ENCODE measurements around the gene IRGQ.

Gene IRGQ

GRCh38 chr19:43538922-43539321 is 57.0 kb downstream of the IRGQ start:
- Histone ChIP-seq H2BK5ac (ENCODE audit: low read depth, low read length, poor library complexity, severe bottlenecking) (no peak overlapping the region), H3K14ac (ENCODE audit: low read length in 2 of 2) (no peak overlapping the region), H3K4me2 (ENCODE audit: low read length, poor library complexity, severe bottlenecking) (no peak overlapping the region), H4K8ac (ENCODE audit: low read length) (no peak overlapping the region), H3K27ac (ENCODE audit: low read length, poor library complexity, severe bottlenecking) (no peak overlapping the region), H3K27me3 (ENCODE audit: control insufficient read depth in 1 of 2, insufficient read depth in 1 of 2, low read length in 2 of 2) (no peaks in the 10 kb centered on the region), H2BK15ac (ENCODE audit: low read depth, poor library complexity, severe bottlenecking) (no peak overlapping the region), H2AK5ac (ENCODE audit: low read length, severe bottlenecking) (no peak overlapping the region), H3K4ac (ENCODE audit: low read depth in 1 of 2, low read length in 2 of 2) (no peak overlapping the region), H3K79me1 (replicated peaks; ENCODE audit: low read length, poor library complexity, severe bottlenecking) (no peaks in the 10 kb centered on the region), H2BK120ac (ENCODE audit: low read depth, low read length) (no peak overlapping the region), H2AFZ (ENCODE audit: low read depth, low read length) (no peak overlapping the region), H4K91ac (ENCODE audit: low read length) (no peak overlapping the region), H3K9ac (ENCODE audit: low read length) (no peak overlapping the region), H3K18ac (ENCODE audit: low read depth in 1 of 2, low read length in 2 of 2) (no peak overlapping the region), H3K9me3 (ENCODE audit: control insufficient read depth, low read length) (peaks cover 9% of the 10 kb centered on the region), H3K23ac (ENCODE audit: low read length in 2 of 2) (no peak overlapping the region), H3K4me1 (ENCODE audit: control insufficient read depth, insufficient read depth, low read depth, low read length) (peaks cover 4% of the 10 kb centered on the region), H3K36me3 (ENCODE audit: control insufficient read depth in 1 of 2, insufficient read depth in 2 of 2, low read depth in 1 of 2, low read length in 2 of 2) (peaks cover 55 to 62% of the 10 kb centered on the region in 2 experiments), H3K4me3 (ENCODE audit: insufficient read depth in 1 of 2, low read depth in 1 of 2, low read length in 2 of 2) (no peak overlapping the region), H2BK12ac (ENCODE audit: low read length in 2 of 2) (no peak overlapping the region)
- DNase-seq = no peak

- H2BK120ac ChIP-seq (ENCODE audit: low read depth, low read length) = no peak overlapping the region
- no peak overlapping the region for H4K8ac ChIP-seq (ENCODE audit: low read length)
- no peak overlapping the region for H2AFZ ChIP-seq (ENCODE audit: low read depth, low read length)
- no peaks in the 10 kb centered on the region for H3K79me1 ChIP-seq (replicated peaks; ENCODE audit: low read length, poor library complexity, severe bottlenecking)
- H3K23ac ChIP-seq (ENCODE audit: low read length in 2 of 2) = no peak overlapping the region
- no peak overlapping the region for H2BK15ac ChIP-seq (ENCODE audit: low read depth, poor library complexity, severe bottlenecking)
- H3K9me3 ChIP-seq (ENCODE audit: control insufficient read depth, low read length) = peaks cover 9% of the 10 kb centered on the region
- H3K14ac ChIP-seq (ENCODE audit: low read length in 2 of 2) = no peak overlapping the region
- no peak overlapping the region for H3K4me2 ChIP-seq (ENCODE audit: low read length, poor library complexity, severe bottlenecking)
- peak overlapping the region; percentile 43 for H4K91ac ChIP-seq (ENCODE audit: low read length)
- H2AK5ac ChIP-seq (ENCODE audit: low read length, severe bottlenecking) = no peak overlapping the region
- H3K9ac ChIP-seq (ENCODE audit: low read length) = peak overlapping the region; percentile 56
- WGBS = 88% methylated on average over 62 of the region's 62 CpGs
- H3K4me3 ChIP-seq (ENCODE audit: insufficient read depth in 1 of 2, low read depth in 1 of 2, low read length in 2 of 2) = peak overlapping the region in 1 of 2 experiments; percentile 95
- DNase-seq = peak; percentile 74
- H3K36me3 ChIP-seq (ENCODE audit: control insufficient read depth in 1 of 2, insufficient read depth in 2 of 2, low read depth in 1 of 2, low read length in 2 of 2) = peaks cover 22 to 27% of the 10 kb centered on the region in 2 experiments
- H3K4me1 ChIP-seq (ENCODE audit: control insufficient read depth, insufficient read depth, low read depth, low read length) = peaks cover 11% of the 10 kb centered on the region
- no peak overlapping the region for H3K27ac ChIP-seq (ENCODE audit: low read length, poor library complexity, severe bottlenecking)
- H3K18ac ChIP-seq (ENCODE audit: low read depth in 1 of 2, low read length in 2 of 2) = peak overlapping the region in 1 of 2 experiments; percentile 35
- no peak overlapping the region for H2BK12ac ChIP-seq (ENCODE audit: low read length in 2 of 2)
- H2BK5ac ChIP-seq (ENCODE audit: low read depth, low read length, poor library complexity, severe bottlenecking) = no peak overlapping the region
- H3K27me3 ChIP-seq (ENCODE audit: control insufficient read depth in 1 of 2, insufficient read depth in 1 of 2, low read length in 2 of 2) = no peaks in the 10 kb centered on the region
- H3K4ac ChIP-seq (ENCODE audit: low read depth in 1 of 2, low read length in 2 of 2) = no peak overlapping the region
These were observed 60.8 kb downstream of the IRGQ start for GRCh38 chr19:43534816-43535761.

All from mesenchymal stem cell (in vitro differentiated cells and primary cell).